Muscle of arm (tissue), 12 donors: ENCODE results near the gene DIPK1A. TPM values are rescaled to one million over a fixed set of nuclear protein-coding genes. Genes with fewer than 3 reads are reported as not detected.

Experiments
- DNase-seq: peaks from one replicate; pipeline ENCODE4 v3.0.0-alpha.2; 2013
- polyA plus RNA-seq, 12 donors: library from polyadenylated mRNA; unstranded; fragments of 120-200 nt; gene quantifications; one replicate each; pipeline ENCODE4 v1.2.1, GENCODE V29; 2013; ENCODE audit not compliant: insufficient read length in 12 of 12

Gene DIPK1A
- polyA plus RNA-seq, 12 donors: 7.8 to 17.3 (median 13.3) TPM; not detected in 1

DNA sequence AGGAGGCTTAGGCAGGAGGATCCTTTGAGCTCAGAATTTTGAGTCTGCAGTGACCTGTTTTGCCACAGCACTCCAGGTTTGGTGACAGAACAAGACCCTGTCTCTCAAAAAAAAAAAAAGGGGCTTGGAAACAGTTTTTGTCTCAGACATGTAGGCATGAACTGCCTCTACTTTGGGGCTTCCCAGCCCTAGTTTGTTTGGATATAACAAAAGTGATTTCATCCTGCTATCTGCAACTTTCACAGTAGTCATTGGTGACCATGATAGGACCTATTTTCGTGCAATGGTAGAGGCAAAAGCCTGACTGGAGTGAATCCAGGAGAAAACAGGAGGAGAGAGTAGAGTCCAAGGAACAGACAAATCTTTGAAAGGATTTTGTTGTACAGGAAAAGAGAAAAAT, 156.0 kb downstream of the DIPK1A start:
- no peak for DNase-seq

DNA sequence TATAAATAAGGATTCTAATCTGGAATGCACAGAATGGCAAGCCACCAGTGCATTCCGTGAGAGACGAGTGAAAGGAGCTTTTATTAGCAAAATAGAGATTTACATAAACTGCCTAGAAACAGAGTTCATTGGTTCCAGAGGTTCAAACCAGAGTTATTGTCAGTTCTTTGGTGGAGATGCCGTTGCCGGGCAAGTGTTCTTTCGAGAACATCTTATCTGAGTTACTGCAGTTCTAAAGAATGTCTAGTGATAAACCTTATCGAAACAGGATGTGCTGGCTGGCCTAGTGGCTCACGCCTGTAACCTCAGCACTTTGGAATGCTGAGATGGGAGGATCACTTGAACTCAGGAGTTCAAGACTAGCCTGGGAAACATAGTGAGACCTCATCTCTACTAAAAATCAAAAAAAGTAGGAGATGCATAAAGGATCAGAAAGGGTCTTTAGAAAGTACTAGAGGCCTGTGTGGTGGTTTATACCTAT, 156.5 kb downstream of the DIPK1A start:
- peak; percentile 30 for DNase-seq

DNA sequence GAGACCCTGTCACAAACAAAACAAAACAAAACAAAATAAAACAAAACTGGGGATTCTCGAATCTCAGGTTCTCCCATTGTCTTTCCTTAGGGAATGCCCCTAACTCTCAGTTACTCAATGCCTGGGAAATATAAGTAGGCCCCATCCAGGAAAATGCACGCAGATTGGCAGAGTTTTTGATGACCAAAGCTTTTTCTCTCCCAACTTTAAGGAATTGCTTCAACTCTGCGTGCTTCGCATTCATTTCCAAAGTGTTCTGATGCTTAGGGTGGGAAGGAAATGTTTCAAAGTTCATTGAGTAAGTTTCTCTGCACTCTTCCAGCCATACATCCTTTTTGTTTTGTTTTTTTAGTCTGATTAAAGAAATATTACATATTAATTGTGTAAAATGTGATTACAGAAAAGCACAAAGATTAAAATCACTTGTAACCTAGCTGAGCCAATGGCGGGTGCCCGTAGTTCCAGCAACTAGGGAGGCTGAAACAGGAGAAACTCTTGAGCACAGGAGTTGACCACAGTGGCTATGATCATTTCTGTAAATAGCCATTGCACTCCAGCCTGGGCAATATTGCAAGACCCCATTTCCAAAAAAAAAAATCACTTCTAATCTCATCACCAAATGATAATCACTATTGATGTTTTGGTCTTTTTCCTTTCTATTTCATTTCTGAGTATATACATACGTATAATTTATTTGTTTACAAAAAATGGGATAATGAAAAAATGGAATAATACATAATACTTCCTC, 157.9 kb downstream of the DIPK1A start:
- DNase-seq: no peak

DNA sequence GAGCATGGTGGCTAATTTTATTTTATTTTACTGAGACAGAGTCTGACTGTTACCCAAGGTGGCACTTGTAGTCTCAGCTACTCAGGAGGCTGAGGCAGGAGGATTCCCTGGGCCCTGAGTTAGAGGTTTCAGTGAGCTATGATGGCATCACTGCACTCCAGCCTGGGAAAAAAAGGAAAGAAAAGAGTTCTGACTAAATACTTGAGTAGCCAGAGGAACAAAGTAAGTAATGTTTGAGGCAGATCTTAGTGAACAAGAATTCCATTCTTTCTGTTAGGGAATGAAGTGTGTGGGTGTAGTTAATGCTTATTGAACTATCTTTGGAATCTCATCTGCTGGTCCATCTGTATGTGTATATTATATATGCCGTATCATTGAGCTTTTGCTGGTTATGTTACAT, 163.3 kb downstream of the DIPK1A start:
- DNase-seq: no peak

DNA sequence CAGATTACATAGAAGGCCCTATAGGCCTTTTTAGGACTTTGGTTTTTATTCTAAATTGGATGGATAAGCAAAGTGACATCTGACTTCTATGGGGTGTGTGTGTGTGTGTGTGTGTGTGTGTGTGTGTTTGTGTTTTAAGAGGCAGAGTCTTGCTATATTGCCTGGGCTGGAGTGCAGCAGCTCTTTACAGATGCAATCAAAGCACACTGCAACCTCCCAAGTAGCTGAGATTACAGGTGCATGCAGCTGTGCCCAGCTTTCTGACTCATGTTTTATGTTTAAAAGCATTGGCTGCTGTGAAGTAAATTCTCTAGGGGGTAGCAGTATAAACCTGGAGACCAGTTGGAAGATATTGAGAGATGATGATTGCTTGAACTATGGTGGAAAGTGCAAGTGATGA, 164.0 kb downstream of the DIPK1A start:
- DNase-seq: no peak

DNA sequence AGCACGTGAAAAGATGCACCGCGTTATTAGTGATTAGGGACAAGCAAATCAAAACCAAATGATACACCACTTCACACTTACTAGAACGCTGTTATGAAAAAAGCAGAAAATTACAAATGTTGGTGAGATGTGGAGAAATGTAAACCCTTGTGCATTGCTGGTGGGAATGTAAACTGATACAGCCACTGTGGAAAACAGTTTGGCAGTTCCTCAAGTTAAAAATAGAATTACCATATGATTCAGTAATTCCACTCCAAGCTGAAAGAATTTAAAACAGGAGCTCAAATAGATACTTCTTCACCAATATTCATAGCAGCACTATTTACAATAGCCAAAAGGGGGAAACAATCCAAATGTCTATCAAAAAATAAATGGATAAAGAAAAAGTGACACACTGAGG, 166.1 kb downstream of the DIPK1A start:
- DNase-seq: no peak

DNA sequence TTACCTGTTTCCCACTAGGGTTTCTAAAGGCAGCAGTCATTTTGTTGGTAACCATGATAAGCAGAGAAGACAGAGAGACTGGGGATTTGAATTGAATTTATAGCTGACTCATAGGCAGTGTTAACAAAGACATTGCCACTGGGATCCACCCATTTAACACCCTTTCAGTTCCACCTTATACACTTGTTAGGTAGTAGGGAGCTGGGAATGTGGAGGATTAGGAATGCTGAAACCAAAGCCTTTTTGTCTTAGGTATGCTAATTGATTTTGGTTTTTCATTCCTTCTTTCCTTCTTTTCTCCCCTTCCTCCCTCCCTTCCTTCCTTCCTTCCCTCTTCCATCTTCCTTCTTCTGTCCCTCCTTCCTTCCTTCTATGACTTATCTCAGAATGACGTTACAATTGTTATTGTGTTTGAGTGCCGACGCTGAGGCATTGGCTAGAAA, 168.9 kb downstream of the DIPK1A start:
- DNase-seq: no peak

Other genes starting within 250 kb of the DIPK1A start
- 10 to 100 TPM in 10 of 12 donors, 1 to 10 TPM in 1, not detected in 1; 9.9 to 19.5 (median 15.0) TPM for gene EVI5, start 176.4 kb downstream of the DIPK1A start, polyA plus RNA-seq
- 1,000 to 10,000 TPM; 2,263 to 3,008 (median 2,673) TPM for gene RPL5, start 129.4 kb downstream of the DIPK1A start, polyA plus RNA-seq
- gene MTF2, start 117.8 kb upstream of the DIPK1A start, polyA plus RNA-seq: 10 to 100 TPM in 11 of 12 donors, not detected in 1; 19.0 to 39.1 (median 26.4) TPM
- gene TMED5, start 219.0 kb upstream of the DIPK1A start, polyA plus RNA-seq: 10 to 100 TPM in 11 of 12 donors, not detected in 1; 25.9 to 47.3 (median 30.6) TPM
- 10 to 100 TPM in 1 of 12 donors, 1 to 10 TPM in 10, not detected in 1; 3.5 to 10.3 (median 5.8) TPM for gene CCDC18, start 219.3 kb upstream of the DIPK1A start, polyA plus RNA-seq